H1 (cell line): ENCODE results near the gene LIPA. TPM values are rescaled to one million over a fixed set of nuclear protein-coding genes. Genes with fewer than 3 reads are reported as not detected.

Experiments used
- polyA plus RNA-seq, 7 experiments: library from polyadenylated mRNA; depleted of rRNA in 3 of 7; stranded (reverse) in 5 of 7; unstranded in 2 of 7; fragments of >200 nt in 5 of 7; fragments of 200-250 nt in 2 of 7; gene quantifications; 1 replicate in 5 of 7; 2 replicates in 1 of 7; 4 replicates in 1 of 7; pipeline versions ENCODE4 v1.2.1 to v1.2.3, GENCODE V29; 2011 to 2013; ENCODE audit warnings: missing spikeins in 2 of 7, mixed read lengths in 2 of 7
- total RNA-seq: library from RNA; stranded (reverse); fragmentation: NEBNext Ultra II Directional; extraction: Animal tissue kit (Norgen Biotek cat#: 25700); gene quantifications from 2 replicates; pipeline ENCODE4 v1.2.1, GENCODE V29; 2021
- TF ChIP-seq, protein P1 (sequence below): fragments of 300-600 bp; sonication (generic); IDR thresholded peaks from 2 replicates; pipeline ENCODE4 v1.7.1; 2012; ENCODE audit warnings: low read length, moderate library complexity, mild to moderate bottlenecking, inconsistent platforms; ENCODE audit not compliant: insufficient replicate concordance
- TF ChIP-seq, protein P2 (sequence below), 3 experiments: IDR thresholded peaks; 1 replicate in 2 of 3; 2 replicates in 1 of 3; pipeline versions ENCODE4 v1.5.1 to v1.6.1; 2011; ENCODE audit warnings: low read length in 3 of 3, mild to moderate bottlenecking in 3 of 3, inconsistent platforms in 2 of 3, low read depth in 1 of 3, moderate library complexity in 1 of 3; ENCODE audit not compliant: insufficient read depth in 1 of 3; ENCODE audit errors: control extremely low read depth in 1 of 3

The LIPA gene
- total and polyA plus RNA-seq, 2 of the 8 experiments (the other 6 are each of a cell fraction or from before 2014, with no cell fraction given): 18.1 to 32.4 TPM

DNA sequence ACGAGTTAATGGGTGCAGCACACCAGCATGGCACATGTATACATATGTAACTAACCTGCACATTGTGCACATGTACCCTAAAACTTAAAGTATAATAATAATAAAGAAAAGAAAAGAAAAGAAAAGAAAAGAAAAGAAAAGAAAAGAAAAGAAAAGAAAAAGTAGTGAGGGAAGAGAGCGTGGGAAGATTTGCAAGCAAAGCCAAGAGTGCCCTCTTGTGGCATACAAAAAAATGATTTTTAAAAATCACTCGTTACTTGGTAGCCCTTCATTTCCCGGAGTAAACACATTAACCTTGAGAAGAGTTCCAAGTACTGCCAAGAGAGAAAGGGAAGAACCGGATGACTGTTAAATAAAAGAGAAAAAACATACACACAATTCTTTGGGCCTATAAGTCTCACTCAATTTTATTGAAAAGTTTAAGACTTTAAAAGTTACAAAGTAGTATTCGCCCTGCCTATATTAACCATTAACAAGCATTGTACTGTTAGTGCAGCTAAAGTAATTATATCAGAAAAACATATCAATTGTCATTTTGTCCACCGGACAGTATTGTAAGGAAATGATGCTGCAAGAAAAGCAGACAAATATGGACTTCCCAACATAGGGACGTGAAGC, 38.3 kb downstream of the LIPA start (continued):
- TF ChIP-seq, protein P1, sequence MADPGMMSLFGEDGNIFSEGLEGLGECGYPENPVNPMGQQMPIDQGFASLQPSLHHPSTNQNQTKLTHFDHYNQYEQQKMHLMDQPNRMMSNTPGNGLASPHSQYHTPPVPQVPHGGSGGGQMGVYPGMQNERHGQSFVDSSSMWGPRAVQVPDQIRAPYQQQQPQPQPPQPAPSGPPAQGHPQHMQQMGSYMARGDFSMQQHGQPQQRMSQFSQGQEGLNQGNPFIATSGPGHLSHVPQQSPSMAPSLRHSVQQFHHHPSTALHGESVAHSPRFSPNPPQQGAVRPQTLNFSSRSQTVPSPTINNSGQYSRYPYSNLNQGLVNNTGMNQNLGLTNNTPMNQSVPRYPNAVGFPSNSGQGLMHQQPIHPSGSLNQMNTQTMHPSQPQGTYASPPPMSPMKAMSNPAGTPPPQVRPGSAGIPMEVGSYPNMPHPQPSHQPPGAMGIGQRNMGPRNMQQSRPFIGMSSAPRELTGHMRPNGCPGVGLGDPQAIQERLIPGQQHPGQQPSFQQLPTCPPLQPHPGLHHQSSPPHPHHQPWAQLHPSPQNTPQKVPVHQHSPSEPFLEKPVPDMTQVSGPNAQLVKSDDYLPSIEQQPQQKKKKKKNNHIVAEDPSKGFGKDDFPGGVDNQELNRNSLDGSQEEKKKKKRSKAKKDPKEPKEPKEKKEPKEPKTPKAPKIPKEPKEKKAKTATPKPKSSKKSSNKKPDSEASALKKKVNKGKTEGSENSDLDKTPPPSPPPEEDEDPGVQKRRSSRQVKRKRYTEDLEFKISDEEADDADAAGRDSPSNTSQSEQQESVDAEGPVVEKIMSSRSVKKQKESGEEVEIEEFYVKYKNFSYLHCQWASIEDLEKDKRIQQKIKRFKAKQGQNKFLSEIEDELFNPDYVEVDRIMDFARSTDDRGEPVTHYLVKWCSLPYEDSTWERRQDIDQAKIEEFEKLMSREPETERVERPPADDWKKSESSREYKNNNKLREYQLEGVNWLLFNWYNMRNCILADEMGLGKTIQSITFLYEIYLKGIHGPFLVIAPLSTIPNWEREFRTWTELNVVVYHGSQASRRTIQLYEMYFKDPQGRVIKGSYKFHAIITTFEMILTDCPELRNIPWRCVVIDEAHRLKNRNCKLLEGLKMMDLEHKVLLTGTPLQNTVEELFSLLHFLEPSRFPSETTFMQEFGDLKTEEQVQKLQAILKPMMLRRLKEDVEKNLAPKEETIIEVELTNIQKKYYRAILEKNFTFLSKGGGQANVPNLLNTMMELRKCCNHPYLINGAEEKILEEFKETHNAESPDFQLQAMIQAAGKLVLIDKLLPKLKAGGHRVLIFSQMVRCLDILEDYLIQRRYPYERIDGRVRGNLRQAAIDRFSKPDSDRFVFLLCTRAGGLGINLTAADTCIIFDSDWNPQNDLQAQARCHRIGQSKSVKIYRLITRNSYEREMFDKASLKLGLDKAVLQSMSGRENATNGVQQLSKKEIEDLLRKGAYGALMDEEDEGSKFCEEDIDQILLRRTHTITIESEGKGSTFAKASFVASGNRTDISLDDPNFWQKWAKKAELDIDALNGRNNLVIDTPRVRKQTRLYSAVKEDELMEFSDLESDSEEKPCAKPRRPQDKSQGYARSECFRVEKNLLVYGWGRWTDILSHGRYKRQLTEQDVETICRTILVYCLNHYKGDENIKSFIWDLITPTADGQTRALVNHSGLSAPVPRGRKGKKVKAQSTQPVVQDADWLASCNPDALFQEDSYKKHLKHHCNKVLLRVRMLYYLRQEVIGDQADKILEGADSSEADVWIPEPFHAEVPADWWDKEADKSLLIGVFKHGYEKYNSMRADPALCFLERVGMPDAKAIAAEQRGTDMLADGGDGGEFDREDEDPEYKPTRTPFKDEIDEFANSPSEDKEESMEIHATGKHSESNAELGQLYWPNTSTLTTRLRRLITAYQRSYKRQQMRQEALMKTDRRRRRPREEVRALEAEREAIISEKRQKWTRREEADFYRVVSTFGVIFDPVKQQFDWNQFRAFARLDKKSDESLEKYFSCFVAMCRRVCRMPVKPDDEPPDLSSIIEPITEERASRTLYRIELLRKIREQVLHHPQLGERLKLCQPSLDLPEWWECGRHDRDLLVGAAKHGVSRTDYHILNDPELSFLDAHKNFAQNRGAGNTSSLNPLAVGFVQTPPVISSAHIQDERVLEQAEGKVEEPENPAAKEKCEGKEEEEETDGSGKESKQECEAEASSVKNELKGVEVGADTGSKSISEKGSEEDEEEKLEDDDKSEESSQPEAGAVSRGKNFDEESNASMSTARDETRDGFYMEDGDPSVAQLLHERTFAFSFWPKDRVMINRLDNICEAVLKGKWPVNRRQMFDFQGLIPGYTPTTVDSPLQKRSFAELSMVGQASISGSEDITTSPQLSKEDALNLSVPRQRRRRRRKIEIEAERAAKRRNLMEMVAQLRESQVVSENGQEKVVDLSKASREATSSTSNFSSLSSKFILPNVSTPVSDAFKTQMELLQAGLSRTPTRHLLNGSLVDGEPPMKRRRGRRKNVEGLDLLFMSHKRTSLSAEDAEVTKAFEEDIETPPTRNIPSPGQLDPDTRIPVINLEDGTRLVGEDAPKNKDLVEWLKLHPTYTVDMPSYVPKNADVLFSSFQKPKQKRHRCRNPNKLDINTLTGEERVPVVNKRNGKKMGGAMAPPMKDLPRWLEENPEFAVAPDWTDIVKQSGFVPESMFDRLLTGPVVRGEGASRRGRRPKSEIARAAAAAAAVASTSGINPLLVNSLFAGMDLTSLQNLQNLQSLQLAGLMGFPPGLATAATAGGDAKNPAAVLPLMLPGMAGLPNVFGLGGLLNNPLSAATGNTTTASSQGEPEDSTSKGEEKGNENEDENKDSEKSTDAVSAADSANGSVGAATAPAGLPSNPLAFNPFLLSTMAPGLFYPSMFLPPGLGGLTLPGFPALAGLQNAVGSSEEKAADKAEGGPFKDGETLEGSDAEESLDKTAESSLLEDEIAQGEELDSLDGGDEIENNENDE: no peak
- TF ChIP-seq, protein P2, sequence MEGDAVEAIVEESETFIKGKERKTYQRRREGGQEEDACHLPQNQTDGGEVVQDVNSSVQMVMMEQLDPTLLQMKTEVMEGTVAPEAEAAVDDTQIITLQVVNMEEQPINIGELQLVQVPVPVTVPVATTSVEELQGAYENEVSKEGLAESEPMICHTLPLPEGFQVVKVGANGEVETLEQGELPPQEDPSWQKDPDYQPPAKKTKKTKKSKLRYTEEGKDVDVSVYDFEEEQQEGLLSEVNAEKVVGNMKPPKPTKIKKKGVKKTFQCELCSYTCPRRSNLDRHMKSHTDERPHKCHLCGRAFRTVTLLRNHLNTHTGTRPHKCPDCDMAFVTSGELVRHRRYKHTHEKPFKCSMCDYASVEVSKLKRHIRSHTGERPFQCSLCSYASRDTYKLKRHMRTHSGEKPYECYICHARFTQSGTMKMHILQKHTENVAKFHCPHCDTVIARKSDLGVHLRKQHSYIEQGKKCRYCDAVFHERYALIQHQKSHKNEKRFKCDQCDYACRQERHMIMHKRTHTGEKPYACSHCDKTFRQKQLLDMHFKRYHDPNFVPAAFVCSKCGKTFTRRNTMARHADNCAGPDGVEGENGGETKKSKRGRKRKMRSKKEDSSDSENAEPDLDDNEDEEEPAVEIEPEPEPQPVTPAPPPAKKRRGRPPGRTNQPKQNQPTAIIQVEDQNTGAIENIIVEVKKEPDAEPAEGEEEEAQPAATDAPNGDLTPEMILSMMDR (IDR thresholded peaks at IDR 0.05; ENCODE audit: control extremely low read depth in 1 of 3, insufficient read depth in 1 of 3, low read depth in 1 of 3, low read length in 3 of 3): peak in 2 of 3 experiments; percentile 46 to 49; a peak in 2 of 4 replicates
